Esophagus squamous epithelium (tissue), 5 donors: Measurements from ENCODE around the gene VAT1. TPM values are rescaled to one million over a fixed set of nuclear protein-coding genes. Genes with fewer than 3 reads are reported as not detected.

Source experiments
- DNase-seq: peaks from one replicate; lab custom pipeline; 2025; lab: John Stamatoyannopoulos, UW
- H3K27ac ChIP-seq, 4 donors: fragments of 200-600 bp; sonication (generic); one replicate each; pipeline ENCODE4 v1.5.1; 2016 to 2019; ENCODE audit warnings: mild to moderate bottlenecking in 1 of 4
- H3K27me3 ChIP-seq, 4 donors: fragments of 200-600 bp; sonication (generic); 1 replicate in 3 of 4; 2 replicates in 1 of 4; pipeline versions ENCODE4 v1.5.1 to v1.6.0; 2017 to 2021; ENCODE audit warnings: antibody characterized with exemption in 1 of 4
- H3K36me3 ChIP-seq, 3 donors: fragments of 200-600 bp; sonication (generic); one replicate each; pipeline ENCODE4 v1.5.1; 2016 to 2019
- H3K4me1 ChIP-seq, 3 donors: fragments of 200-600 bp; sonication (generic); one replicate each; pipeline ENCODE4 v1.5.1; 2017 to 2019
- H3K4me3 ChIP-seq, 4 donors: fragments of 200-600 bp; sonication (generic); 1 replicate in 3 of 4; 2 replicates in 1 of 4; pipeline ENCODE4 v1.5.1; 2016 to 2019; ENCODE audit warnings: mild to moderate bottlenecking in 2 of 4, moderate library complexity in 1 of 4
- H3K9me3 ChIP-seq, 3 donors: fragments of 200-600 bp; sonication (generic); one replicate each; pipeline ENCODE4 v1.5.1; 2016 to 2019
- POLR2A ChIP-seq, 4 donors: fragments of 450-650 bp; IDR thresholded peaks; one replicate each; pipeline ENCODE4 v1.6.1; 2017; ENCODE audit warnings: antibody characterized with exemption in 4 of 4, mild to moderate bottlenecking in 4 of 4, moderate library complexity in 3 of 4
- WGBS, 2 donors: methylation state at CpG; one replicate each; pipeline ENCODE4 v1.1.5; 2018; 5-methylcytosine and 5-hydroxymethylcytosine counted together
- intact Hi-C: fragments of 100-400 bp; cut with DNase I; formaldehyde crosslinking; loops from one replicate; pipeline ENCODE4 v1.15.0; 2022
- total RNA-seq, 4 donors: library from RNA; depleted of rRNA; stranded (reverse); fragments of >200 nt; gene quantifications; one replicate each; pipeline ENCODE4 v1.1.0, GENCODE V29; 2016
- TF ChIP-seq, protein P1 (sequence below), 6 experiments: fragments of 450-650 bp in 4 of 6; fragments of 200-600 bp in 2 of 6; sonication (generic) in 2 of 6; IDR thresholded peaks; one replicate each; pipeline ENCODE4 v1.5.1; 2016 to 2019; ENCODE audit warnings: antibody characterized with exemption in 6 of 6, mild to moderate bottlenecking in 4 of 6, moderate library complexity in 4 of 6
- donor health status: DM: yes; HTN: yes; CAD: no.

VAT1 gene
- total RNA-seq, 4 donors from 2014 or later: 50.5 to 154 (median 110) TPM

GRCh38 chr17:42989726-42990652 is 32.2 kb downstream of the VAT1 start:
- Histone ChIP-seq H3K27ac (no peak overlapping the region), H3K27me3 (no peaks in the 10 kb centered on the region), H3K4me3 (no peak overlapping the region), H3K36me3 (peaks cover 30 to 97% (median 49%) of the 10 kb centered on the region in 3 donors), H3K4me1 (peaks cover 0 to 2% (median 0%) of the 10 kb centered on the region in 3 donors), H3K9me3 (no peaks in the 10 kb centered on the region)
- no peak for DNase-seq
- TF ChIP-seq, protein P1, sequence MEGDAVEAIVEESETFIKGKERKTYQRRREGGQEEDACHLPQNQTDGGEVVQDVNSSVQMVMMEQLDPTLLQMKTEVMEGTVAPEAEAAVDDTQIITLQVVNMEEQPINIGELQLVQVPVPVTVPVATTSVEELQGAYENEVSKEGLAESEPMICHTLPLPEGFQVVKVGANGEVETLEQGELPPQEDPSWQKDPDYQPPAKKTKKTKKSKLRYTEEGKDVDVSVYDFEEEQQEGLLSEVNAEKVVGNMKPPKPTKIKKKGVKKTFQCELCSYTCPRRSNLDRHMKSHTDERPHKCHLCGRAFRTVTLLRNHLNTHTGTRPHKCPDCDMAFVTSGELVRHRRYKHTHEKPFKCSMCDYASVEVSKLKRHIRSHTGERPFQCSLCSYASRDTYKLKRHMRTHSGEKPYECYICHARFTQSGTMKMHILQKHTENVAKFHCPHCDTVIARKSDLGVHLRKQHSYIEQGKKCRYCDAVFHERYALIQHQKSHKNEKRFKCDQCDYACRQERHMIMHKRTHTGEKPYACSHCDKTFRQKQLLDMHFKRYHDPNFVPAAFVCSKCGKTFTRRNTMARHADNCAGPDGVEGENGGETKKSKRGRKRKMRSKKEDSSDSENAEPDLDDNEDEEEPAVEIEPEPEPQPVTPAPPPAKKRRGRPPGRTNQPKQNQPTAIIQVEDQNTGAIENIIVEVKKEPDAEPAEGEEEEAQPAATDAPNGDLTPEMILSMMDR (IDR thresholded peaks at IDR 0.05): no peak
- no peak for TF ChIP-seq POLR2A (IDR thresholded peaks at IDR 0.05)
- 45 to 64% methylated on average over 4 to 6 of the region's 6 CpGs for WGBS, 2 donors
- intact Hi-C loops: no loop called here

DNA sequence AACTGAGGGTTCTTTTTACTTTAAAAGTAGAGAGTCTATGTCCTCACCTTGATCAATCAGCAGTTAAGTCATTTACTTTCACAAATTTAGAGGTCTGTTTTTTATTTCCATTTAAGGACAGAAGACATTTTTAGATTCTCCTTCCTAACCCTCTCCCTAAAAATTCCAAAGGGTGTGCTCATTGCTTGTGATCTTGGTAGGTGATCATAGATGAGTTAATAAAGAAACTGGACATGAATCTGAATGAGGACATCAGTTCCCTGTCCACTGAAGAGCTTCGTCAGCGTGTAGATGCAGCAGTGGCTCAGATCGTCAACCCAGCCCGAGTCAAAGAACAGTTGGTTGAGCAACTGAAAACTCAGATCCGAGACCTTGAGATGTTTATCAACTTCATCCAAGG is 33.0 kb downstream of the VAT1 start:
- no peak for DNase-seq
- Histone ChIP-seq H3K9me3 (no peaks in the 10 kb centered on the region), H3K4me1 (peaks cover 0 to 9% (median 0%) of the 10 kb centered on the region in 3 donors), H3K27me3 (no peaks in the 10 kb centered on the region), H3K4me3 (no peak overlapping the region), H3K27ac (no peak overlapping the region), H3K36me3 (peaks cover 30 to 95% (median 51%) of the 10 kb centered on the region in 3 donors)
- intact Hi-C loops: no loop called here
- WGBS, 2 donors: 89 to 91% methylated on average over 5 of the region's 5 CpGs
- TF ChIP-seq, protein P1 (IDR thresholded peaks at IDR 0.05): no peak
- no peak for TF ChIP-seq POLR2A (IDR thresholded peaks at IDR 0.05)

DNA sequence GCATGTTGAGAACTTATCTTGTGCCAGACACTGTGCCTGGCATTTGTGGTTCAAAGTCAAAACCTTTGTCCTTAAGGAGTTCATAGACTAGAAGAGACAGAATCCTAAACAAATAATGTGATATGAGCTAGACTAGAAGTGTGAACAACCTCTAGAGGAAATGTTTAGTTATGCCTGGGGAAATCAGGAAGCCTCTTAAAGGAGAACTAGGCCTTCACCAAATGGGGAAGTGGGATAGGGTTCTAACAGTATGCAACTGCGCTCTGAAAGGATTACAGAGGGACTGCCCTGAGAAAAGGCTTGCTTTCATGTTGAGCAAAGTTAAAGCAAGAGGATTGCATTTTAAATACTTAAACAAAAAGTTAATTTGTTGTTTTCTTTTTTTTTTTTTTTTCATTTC is 37.0 kb downstream of the VAT1 start:
- no peak for TF ChIP-seq POLR2A (IDR thresholded peaks at IDR 0.05)
- TF ChIP-seq, protein P1 (IDR thresholded peaks at IDR 0.05): no peak
- Histone ChIP-seq H3K4me1 (peaks cover 6 to 36% (median 11%) of the 10 kb centered on the region in 3 donors), H3K27me3 (no peaks in the 10 kb centered on the region), H3K9me3 (no peaks in the 10 kb centered on the region), H3K27ac (peak overlapping the region in 1 of 4 donors; percentile 31), H3K4me3 (no peak overlapping the region), H3K36me3 (peaks cover 13 to 56% (median 27%) of the 10 kb centered on the region in 3 donors)
- 0 to 64% methylated on average over 1 of the region's 1 CpG for WGBS, 2 donors
- DNase-seq: no peak
- intact Hi-C loops: no loop called here

- H3K36me3 ChIP-seq: peaks cover 0 to 26% (median 6%) of the 10 kb centered on the region in 3 donors
- H3K27ac ChIP-seq: no peak overlapping the region
- no peak for TF ChIP-seq POLR2A (IDR thresholded peaks at IDR 0.05)
- TF ChIP-seq, protein P1 (IDR thresholded peaks at IDR 0.05): no peak
- H3K4me3 ChIP-seq: no peak overlapping the region
- peaks cover 9 to 49% (median 19%) of the 10 kb centered on the region in 3 donors for H3K4me1 ChIP-seq
- intact Hi-C loops: no loop called here
- H3K9me3 ChIP-seq: no peaks in the 10 kb centered on the region
- H3K27me3 ChIP-seq: no peaks in the 10 kb centered on the region
- no peak for DNase-seq
These were observed 39.9 kb downstream of the VAT1 start for GRCh38 chr17:42982266-42982665.

- intact Hi-C loops: no loop called here
- Histone ChIP-seq H3K27ac (peak overlapping the region; percentile 82 to 95 (median 87)), H3K4me1 (peaks cover 9 to 49% (median 19%) of the 10 kb centered on the region in 3 donors), H3K9me3 (no peaks in the 10 kb centered on the region), H3K27me3 (no peaks in the 10 kb centered on the region), H3K36me3 (peaks cover 0 to 12% (median 4%) of the 10 kb centered on the region in 3 donors), H3K4me3 (peak overlapping the region; percentile 70 to 97 (median 88))
- DNase-seq: no peak
- no peak for TF ChIP-seq POLR2A (IDR thresholded peaks at IDR 0.05)
- TF ChIP-seq, protein P1 (IDR thresholded peaks at IDR 0.05): peak in 3 of 6 experiments; percentile 12 to 46 (median 19)
- 0 to 2% methylated on average over 15 to 22 of the region's 67 CpGs for WGBS, 2 donors
These were observed 41.3 kb downstream of the VAT1 start for GRCh38 chr17:42980766-42981397.
